LoVo (cell line): ENCODE results near the gene VSIG10.
"Not testable (repeated sequence)": the region's sequence is repeated elsewhere in the genome, so short reads cannot be mapped to it uniquely, and the experiment has no call there.

Source experiments
- DNase-seq: peaks from one replicate; pipeline ENCODE4 v3.0.0-alpha.2; 2016; ENCODE audit warnings: low spot score

VSIG10 gene

GRCh38 chr12:118107694-118108093 lies 3.9 kb upstream of the VSIG10 start:
- no peak for DNase-seq

- DNase-seq = peak; percentile 20
Observed at GRCh38 chr12:118107011-118107410, 3.2 kb upstream of the VSIG10 start.

- DNase-seq = peak; percentile 23
Observed at GRCh38 chr12:118103201-118103600, 610 bp downstream of the VSIG10 start.

GRCh38 chr12:118102609-118103008 lies 1.2 kb downstream of the VSIG10 start:
- no peak for DNase-seq

GRCh38 chr12:118102070-118102469 lies 1.7 kb downstream of the VSIG10 start:
- peak; percentile 59 for DNase-seq

GRCh38 chr12:118101051-118101450 lies 2.8 kb downstream of the VSIG10 start:
- DNase-seq = no peak

- peak; percentile 60 for DNase-seq
Observed at GRCh38 chr12:118098911-118099671, 4.7 kb downstream of the VSIG10 start.

GRCh38 chr12:118098401-118098800 lies 5.4 kb downstream of the VSIG10 start:
- DNase-seq = peak; percentile 28

GRCh38 chr12:118094039-118094438 lies 9.8 kb downstream of the VSIG10 start:
- no peak for DNase-seq

- no peak for DNase-seq
Observed at GRCh38 chr12:118089782-118090181, 14.0 kb downstream of the VSIG10 start.

- DNase-seq = no peak
Observed at GRCh38 chr12:118082161-118082560, 21.6 kb downstream of the VSIG10 start.

GRCh38 chr12:118081521-118081920 lies 22.3 kb downstream of the VSIG10 start:
- not testable (repeated sequence) for DNase-seq

- no peak for DNase-seq
Observed at GRCh38 chr12:118073768-118074167, 30.0 kb downstream of the VSIG10 start.

- DNase-seq = no peak
Observed at GRCh38 chr12:118070650-118071049, 33.2 kb downstream of the VSIG10 start.

GRCh38 chr12:118068445-118068844 lies 35.4 kb downstream of the VSIG10 start:
- DNase-seq = no peak

- DNase-seq = no peak
Observed at GRCh38 chr12:118065380-118065779, 38.4 kb downstream of the VSIG10 start.

- no peak for DNase-seq
Observed at GRCh38 chr12:118064608-118065007, 39.2 kb downstream of the VSIG10 start.

- DNase-seq = no peak
Observed at GRCh38 chr12:118063576-118064391, 40.0 kb downstream of the VSIG10 start.

GRCh38 chr12:118061873-118062843 lies 41.7 kb downstream of the VSIG10 start:
- peak; percentile 66 for DNase-seq

GRCh38 chr12:118061011-118061872 lies 42.6 kb downstream of the VSIG10 start, which contains the start of gene WSB2:
Gene WSB2, minus strand, starts transcription at chr12:118061179. Its CDS starts 131 bp downstream, at chr12:118061048.
- DNase-seq = peak; percentile 46
